AG10803 (cell line): ENCODE data around the gene CD53.

Source experiments
- DNase-seq: peaks from one replicate; pipeline ENCODE4 v3.0.0; 2010; ENCODE audit warnings: low read depth
- H3K4me3 ChIP-seq: 2 replicates; pipeline ENCODE4 v1.5.1; 2011; ENCODE audit warnings: mild to moderate bottlenecking, low read length, control low read depth
- TF ChIP-seq, protein P1 (sequence below): conservative IDR thresholded peaks from 2 replicates; pipeline ENCODE4 v1.5.1; 2011; ENCODE audit warnings: mild to moderate bottlenecking, low read length, control low read depth, inconsistent platforms

The CD53 gene

DNA sequence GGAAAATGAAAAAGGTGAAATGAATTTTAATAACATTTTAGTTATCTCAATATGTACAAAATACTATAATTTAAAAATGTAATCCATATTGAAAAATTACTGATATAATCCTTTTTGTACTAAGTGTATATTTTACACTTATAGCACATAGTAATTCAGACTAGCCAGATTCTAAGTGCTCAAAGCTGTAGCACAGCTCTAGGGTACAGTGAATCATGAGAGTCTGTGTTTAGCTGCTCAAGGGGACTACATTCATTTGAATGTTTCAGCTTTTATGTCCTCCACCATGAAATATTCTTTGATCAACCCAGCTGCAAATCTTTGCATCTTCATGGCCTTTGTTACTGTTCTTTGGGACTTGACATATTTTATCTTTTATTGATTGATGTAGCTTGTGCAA, 15.7 kb downstream of the CD53 start:
- no peak for DNase-seq
- H3K4me3 ChIP-seq = no peak overlapping the region
- TF ChIP-seq, protein P1, sequence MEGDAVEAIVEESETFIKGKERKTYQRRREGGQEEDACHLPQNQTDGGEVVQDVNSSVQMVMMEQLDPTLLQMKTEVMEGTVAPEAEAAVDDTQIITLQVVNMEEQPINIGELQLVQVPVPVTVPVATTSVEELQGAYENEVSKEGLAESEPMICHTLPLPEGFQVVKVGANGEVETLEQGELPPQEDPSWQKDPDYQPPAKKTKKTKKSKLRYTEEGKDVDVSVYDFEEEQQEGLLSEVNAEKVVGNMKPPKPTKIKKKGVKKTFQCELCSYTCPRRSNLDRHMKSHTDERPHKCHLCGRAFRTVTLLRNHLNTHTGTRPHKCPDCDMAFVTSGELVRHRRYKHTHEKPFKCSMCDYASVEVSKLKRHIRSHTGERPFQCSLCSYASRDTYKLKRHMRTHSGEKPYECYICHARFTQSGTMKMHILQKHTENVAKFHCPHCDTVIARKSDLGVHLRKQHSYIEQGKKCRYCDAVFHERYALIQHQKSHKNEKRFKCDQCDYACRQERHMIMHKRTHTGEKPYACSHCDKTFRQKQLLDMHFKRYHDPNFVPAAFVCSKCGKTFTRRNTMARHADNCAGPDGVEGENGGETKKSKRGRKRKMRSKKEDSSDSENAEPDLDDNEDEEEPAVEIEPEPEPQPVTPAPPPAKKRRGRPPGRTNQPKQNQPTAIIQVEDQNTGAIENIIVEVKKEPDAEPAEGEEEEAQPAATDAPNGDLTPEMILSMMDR = no peak

DNA sequence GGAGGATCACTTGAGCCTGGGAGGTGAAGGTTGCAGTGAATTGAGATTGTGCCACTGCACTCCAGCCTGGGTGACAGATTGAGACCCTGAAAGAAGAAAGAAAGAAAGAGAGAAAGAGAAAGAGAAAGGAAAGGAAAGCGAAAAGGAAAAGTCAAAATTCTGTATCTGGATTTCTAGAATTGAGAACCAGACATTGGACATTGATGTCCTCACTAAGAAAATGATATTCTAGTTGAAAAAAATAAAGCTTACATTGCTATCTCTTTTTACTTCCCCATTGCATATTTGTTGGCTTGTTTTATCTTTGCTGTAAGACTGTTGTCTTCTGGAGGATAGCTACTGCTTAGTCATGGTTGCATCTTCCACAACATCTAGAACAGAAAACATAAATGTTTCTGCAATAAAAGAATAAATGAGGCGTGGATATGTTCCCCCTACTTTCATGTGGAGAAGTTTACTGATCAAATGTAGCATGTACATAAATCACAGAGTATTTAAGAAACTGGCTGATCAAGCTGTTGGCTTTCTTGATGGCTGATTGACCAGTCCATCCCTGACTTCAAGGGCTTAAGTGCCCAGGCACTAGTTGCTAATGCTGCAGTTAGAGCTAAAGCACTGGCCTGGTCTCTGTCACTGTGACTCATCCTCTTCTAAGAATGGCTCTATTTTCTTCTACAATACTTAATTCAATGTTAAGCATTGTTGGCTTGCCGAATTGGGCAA, 17.7 kb downstream of the CD53 start:
- no peak for DNase-seq
- TF ChIP-seq, protein P1 = no peak
- no peak overlapping the region for H3K4me3 ChIP-seq

DNA sequence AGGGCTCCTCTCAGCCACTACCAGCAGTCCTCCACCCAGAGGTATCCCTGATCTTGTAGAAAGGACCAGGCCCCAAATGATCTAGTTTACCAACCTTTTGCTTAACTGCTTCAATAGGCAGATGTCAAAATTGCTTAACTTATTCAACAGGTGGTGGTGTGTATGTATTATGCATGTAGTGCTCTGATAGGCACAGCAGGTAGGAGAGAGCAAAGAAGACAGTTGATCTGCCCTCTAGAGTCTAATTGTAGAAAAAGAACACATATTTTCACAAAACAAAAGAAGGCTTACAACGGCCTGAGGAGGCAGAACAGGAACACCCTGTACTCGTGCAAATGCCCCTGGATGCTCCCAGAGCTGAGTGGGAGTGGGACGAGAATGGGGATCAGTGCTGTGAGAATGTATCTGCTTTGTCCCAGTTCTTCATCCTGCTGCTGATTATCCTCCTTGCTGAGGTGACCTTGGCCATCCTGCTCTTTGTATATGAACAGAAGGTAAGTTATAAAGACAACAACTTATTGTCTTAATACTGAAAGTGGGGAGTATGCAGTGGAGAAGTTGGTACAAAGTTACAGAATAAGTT, 21.1 kb downstream of the CD53 start:
- TF ChIP-seq, protein P1 = no peak
- DNase-seq = no peak
- no peak overlapping the region for H3K4me3 ChIP-seq

- H3K4me3 ChIP-seq = no peak overlapping the region
- TF ChIP-seq, protein P1 = no peak
- no peak for DNase-seq
Observed at GRCh38 chr1:110896090-110896489, 23.1 kb downstream of the CD53 start.

GRCh38 chr1:110897681-110898080, 24.7 kb downstream of the CD53 start:
- H3K4me3 ChIP-seq = no peak overlapping the region
- no peak for DNase-seq
- TF ChIP-seq, protein P1 = no peak

GRCh38 chr1:110898734-110899457, 25.9 kb downstream of the CD53 start:
- DNase-seq = no peak
- TF ChIP-seq, protein P1 = no peak
- no peak overlapping the region for H3K4me3 ChIP-seq

DNA sequence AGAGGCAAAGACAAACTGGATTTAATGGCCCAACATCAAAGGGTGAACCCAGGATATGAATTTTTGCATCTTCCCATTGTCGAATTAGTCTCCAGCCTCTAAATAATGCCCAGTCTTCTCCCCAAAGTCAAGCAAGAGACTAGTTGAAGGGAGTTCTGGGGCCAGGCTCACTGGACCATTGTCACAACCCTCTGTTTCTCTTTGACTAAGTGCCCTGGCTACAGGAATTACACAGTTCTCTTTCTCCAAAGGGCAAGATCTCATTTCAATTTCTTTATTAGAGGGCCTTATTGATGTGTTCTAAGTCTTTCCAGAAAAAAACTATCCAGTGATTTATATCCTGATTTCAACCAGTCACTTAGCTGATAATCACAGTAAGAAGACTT, 26.5 kb downstream of the CD53 start:
- TF ChIP-seq, protein P1 = no peak
- no peak overlapping the region for H3K4me3 ChIP-seq
- no peak for DNase-seq
